Left lung (tissue), 10 donors: ENCODE results near the gene SHOC1. TPM values are rescaled to one million over a fixed set of nuclear protein-coding genes. Genes with fewer than 3 reads are reported as not detected.
"Not testable (repeated sequence)": the region's sequence is repeated elsewhere in the genome, so short reads cannot be mapped to it uniquely, and the experiment has no call there.

ENCODE experiments used
- ATAC-seq: fragments of 200-7000 bp; cut with Tn5 transposase; one replicate; pipeline ENCODE4 v1.9.1; 2020; ENCODE audit warnings: moderate library complexity
- DNase-seq, 4 donors: peaks; one replicate each; pipeline ENCODE4 v3.0.0-alpha.2; 2013 to 2020
- H3K27ac ChIP-seq, 2 donors: fragments of 200-600 bp; sonication (generic) in 1 of 2; one replicate each; pipeline versions ENCODE4 v1.5.0 to v1.8.0; 2020 to 2021
- H3K27me3 ChIP-seq, 2 donors: fragments of 200-600 bp; sonication (generic) in 1 of 2; one replicate each; pipeline versions ENCODE4 v1.5.0 to v1.8.0; 2020 to 2021
- H3K36me3 ChIP-seq, 2 donors: fragments of 200-600 bp; sonication (generic) in 1 of 2; one replicate each; pipeline versions ENCODE4 v1.5.0 to v1.8.0; 2020 to 2021
- H3K4me1 ChIP-seq, 2 donors: fragments of 200-600 bp; one replicate each; pipeline ENCODE4 v1.8.0; 2021
- H3K4me3 ChIP-seq, 2 donors: fragments of 200-600 bp; sonication (generic) in 1 of 2; one replicate each; pipeline versions ENCODE4 v1.5.0 to v1.8.0; 2020 to 2021; ENCODE audit warnings: mild to moderate bottlenecking in 1 of 2
- H3K9me3 ChIP-seq, 2 donors: fragments of 200-600 bp; sonication (generic) in 1 of 2; one replicate each; pipeline versions ENCODE4 v1.5.0 to v1.8.0; 2020 to 2021
- CTCF ChIP-seq, 2 donors: fragments of 200-600 bp; sonication (generic) in 1 of 2; IDR thresholded peaks; one replicate each; pipeline versions ENCODE4 v1.5.0 to v1.8.0; 2021; ENCODE audit warnings: antibody characterized with exemption in 2 of 2
- intact Hi-C, 2 donors: fragments of 100-400 bp; cut with DNase I; formaldehyde crosslinking; loops; one replicate each; pipeline versions ENCODE4 v1.11.2 to v1.14.2; 2022
- polyA plus RNA-seq, 6 donors: library from polyadenylated mRNA; unstranded; fragments of 120-200 nt; gene quantifications; one replicate each; pipeline ENCODE4 v1.2.1, GENCODE V29; 2013; ENCODE audit not compliant: insufficient read length in 6 of 6
- total RNA-seq, 2 donors: library from RNA; stranded (reverse); fragmentation: NEBNext Ultra II Directional; extraction: Animal tissue kit (Norgen Biotek cat#: 25700); gene quantifications; one replicate each; pipeline ENCODE4 v1.2.1, GENCODE V29; 2021
- donor health status: DM: no; HTN: yes; CAD: no.
- donor health status: DM: no; HTN: no; CAD: no.

SHOC1 gene
- total and polyA plus RNA-seq, 8 donors = 0.06 to 0.63 (median 0.55) TPM

- Histone ChIP-seq H3K27ac (no peak overlapping the region), H3K4me3 (no peak overlapping the region), H3K27me3 (no peaks in the 10 kb centered on the region), H3K36me3 (no peaks in the 10 kb centered on the region), H3K9me3 (no peaks in the 10 kb centered on the region), H3K4me1 (no peaks in the 10 kb centered on the region)
- no peak for TF ChIP-seq CTCF (IDR thresholded peaks at IDR 0.05)
- intact Hi-C loops = no loop called here
- ATAC-seq (peak; percentile 53), DNase-seq (no peak)
Observed at GRCh38 chr9:111815285-111816070, 20.7 kb upstream of the SHOC1 start.

- Histone ChIP-seq H3K27me3 (no peaks in the 10 kb centered on the region), H3K4me1 (no peaks in the 10 kb centered on the region), H3K4me3 (no peak overlapping the region), H3K27ac (no peak overlapping the region), H3K36me3 (no peaks in the 10 kb centered on the region), H3K9me3 (no peaks in the 10 kb centered on the region)
- ATAC-seq = no peak
- no peak for DNase-seq
- intact Hi-C loops = no loop called here
- TF ChIP-seq CTCF (IDR thresholded peaks at IDR 0.05) = no peak
Observed at GRCh38 chr9:111812337-111812736, 17.6 kb upstream of the SHOC1 start.

GRCh38 chr9:111810908-111811307 is 16.2 kb upstream of the SHOC1 start:
- Histone ChIP-seq H3K9me3 (no peaks in the 10 kb centered on the region), H3K27me3 (no peaks in the 10 kb centered on the region), H3K4me1 (no peaks in the 10 kb centered on the region), H3K36me3 (no peaks in the 10 kb centered on the region), H3K4me3 (no peak overlapping the region), H3K27ac (no peak overlapping the region)
- DNase-seq = no peak
- intact Hi-C loops = no loop called here
- no peak for TF ChIP-seq CTCF (IDR thresholded peaks at IDR 0.05)
- no peak for ATAC-seq

GRCh38 chr9:111810415-111810814 is 15.7 kb upstream of the SHOC1 start:
- ATAC-seq = peak; percentile 18
- H3K27ac ChIP-seq, H3K4me1 ChIP-seq, H3K4me3 ChIP-seq, H3K27me3 ChIP-seq, H3K36me3 ChIP-seq, H3K9me3 ChIP-seq, intact Hi-C loops: not testable (repeated sequence)
- DNase-seq = peak in 1 of 4 donors; percentile 31

- Histone ChIP-seq H3K27ac (no peak overlapping the region), H3K4me3 (no peak overlapping the region), H3K9me3 (no peaks in the 10 kb centered on the region), H3K36me3 (no peaks in the 10 kb centered on the region), H3K4me1 (no peaks in the 10 kb centered on the region), H3K27me3 (no peaks in the 10 kb centered on the region)
- TF ChIP-seq CTCF (IDR thresholded peaks at IDR 0.05) = no peak
- no peak for ATAC-seq
- no peak for DNase-seq
- intact Hi-C loops = no loop called here
Observed at GRCh38 chr9:111807197-111807596, 12.5 kb upstream of the SHOC1 start.

GRCh38 chr9:111806259-111806658 is 11.5 kb upstream of the SHOC1 start:
- intact Hi-C loops = no loop called here
- DNase-seq (no peak), ATAC-seq (peak; percentile 48)
- no peaks in the 10 kb centered on the region for H3K4me1 ChIP-seq
- no peaks in the 10 kb centered on the region for H3K36me3 ChIP-seq
- H3K9me3 ChIP-seq = no peaks in the 10 kb centered on the region
- no peak overlapping the region for H3K4me3 ChIP-seq
- TF ChIP-seq CTCF (IDR thresholded peaks at IDR 0.05) = no peak
- H3K27me3 ChIP-seq = no peaks in the 10 kb centered on the region
- peak overlapping the region; percentile 60 to 62 for H3K27ac ChIP-seq
